ENCODE data around the gene ALB.

DNA sequence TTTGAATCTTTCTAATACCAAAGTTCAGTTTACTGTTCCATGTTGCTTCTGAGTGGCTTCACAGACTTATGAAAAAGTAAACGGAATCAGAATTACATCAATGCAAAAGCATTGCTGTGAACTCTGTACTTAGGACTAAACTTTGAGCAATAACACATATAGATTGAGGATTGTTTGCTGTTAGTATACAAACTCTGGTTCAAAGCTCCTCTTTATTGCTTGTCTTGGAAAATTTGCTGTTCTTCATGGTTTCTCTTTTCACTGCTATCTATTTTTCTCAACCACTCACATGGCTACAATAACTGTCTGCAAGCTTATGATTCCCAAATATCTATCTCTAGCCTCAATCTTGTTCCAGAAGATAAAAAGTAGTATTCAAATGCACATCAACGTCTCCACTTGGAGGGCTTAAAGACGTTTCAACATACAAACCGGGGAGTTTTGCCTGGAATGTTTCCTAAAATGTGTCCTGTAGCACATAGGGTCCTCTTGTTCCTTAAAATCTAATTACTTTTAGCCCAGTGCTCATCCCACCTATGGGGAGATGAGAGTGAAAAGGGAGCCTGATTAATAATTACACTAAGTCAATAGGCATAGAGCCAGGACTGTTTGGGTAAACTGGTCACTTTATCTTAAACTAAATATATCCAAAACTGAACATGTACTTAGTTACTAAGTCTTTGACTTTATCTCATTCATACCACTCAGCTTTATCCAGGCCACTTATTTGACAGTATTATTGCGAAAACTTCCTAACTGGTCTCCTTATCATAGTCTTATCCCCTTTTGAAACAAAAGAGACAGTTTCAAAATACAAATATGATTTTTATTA is 28.3 kb downstream of the ALB start:
- TF ChIP-seq TEAD1 (CRISPR knock-in tag; IDR thresholded peaks at IDR 0.05) = no peak
- TF ChIP-seq, protein P1, sequence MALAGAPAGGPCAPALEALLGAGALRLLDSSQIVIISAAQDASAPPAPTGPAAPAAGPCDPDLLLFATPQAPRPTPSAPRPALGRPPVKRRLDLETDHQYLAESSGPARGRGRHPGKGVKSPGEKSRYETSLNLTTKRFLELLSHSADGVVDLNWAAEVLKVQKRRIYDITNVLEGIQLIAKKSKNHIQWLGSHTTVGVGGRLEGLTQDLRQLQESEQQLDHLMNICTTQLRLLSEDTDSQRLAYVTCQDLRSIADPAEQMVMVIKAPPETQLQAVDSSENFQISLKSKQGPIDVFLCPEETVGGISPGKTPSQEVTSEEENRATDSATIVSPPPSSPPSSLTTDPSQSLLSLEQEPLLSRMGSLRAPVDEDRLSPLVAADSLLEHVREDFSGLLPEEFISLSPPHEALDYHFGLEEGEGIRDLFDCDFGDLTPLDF (CRISPR knock-in tag; IDR thresholded peaks at IDR 0.05) = no peak
